BLaER1 treated with 17β-estradiol and CSF1 and Interleukin-3, amounts not matched to agents 10 nM and 100 nM (cell line): ENCODE results near the gene BTD.

Experiments used
- H3K27ac ChIP-seq, 11 experiments: shearing (Covaris generic); formaldehyde crosslinking; 2 replicates each; pipeline ENCODE4 v1.8.1; 2022
- H3K27me3 ChIP-seq, 11 experiments: shearing (Covaris generic); formaldehyde crosslinking; 2 replicates each; pipeline ENCODE4 v1.8.1; 2022
- H3K36me3 ChIP-seq, 11 experiments: shearing (Covaris generic); formaldehyde crosslinking; 2 replicates each; pipeline ENCODE4 v1.8.1; 2022
- H3K4me1 ChIP-seq, 10 experiments: shearing (Covaris generic); formaldehyde crosslinking; 2 replicates each; pipeline ENCODE4 v1.8.1; 2022
- H3K4me2 ChIP-seq, 11 experiments: shearing (Covaris generic); formaldehyde crosslinking; 2 replicates each; pipeline ENCODE4 v1.8.1; 2022
- H3K4me3 ChIP-seq, 10 experiments: shearing (Covaris generic); formaldehyde crosslinking; 2 replicates each; pipeline ENCODE4 v1.8.1; 2022
- H3K9ac ChIP-seq, 11 experiments: shearing (Covaris generic); formaldehyde crosslinking; 2 replicates each; pipeline ENCODE4 v1.8.1; 2022
- H3K9me3 ChIP-seq, 11 experiments: shearing (Covaris generic); formaldehyde crosslinking; replicated peaks in 1 of 11; 2 replicates each; pipeline ENCODE4 v1.8.1; 2022
- H4K20me1 ChIP-seq, 11 experiments: shearing (Covaris generic); formaldehyde crosslinking; 2 replicates each; pipeline ENCODE4 v1.8.1; 2022
- Cebpa-rat ChIP-seq, 11 experiments: shearing (Covaris generic); IDR thresholded peaks; 2 replicates each; pipeline ENCODE4 v1.8.1; 2022

BTD gene

DNA sequence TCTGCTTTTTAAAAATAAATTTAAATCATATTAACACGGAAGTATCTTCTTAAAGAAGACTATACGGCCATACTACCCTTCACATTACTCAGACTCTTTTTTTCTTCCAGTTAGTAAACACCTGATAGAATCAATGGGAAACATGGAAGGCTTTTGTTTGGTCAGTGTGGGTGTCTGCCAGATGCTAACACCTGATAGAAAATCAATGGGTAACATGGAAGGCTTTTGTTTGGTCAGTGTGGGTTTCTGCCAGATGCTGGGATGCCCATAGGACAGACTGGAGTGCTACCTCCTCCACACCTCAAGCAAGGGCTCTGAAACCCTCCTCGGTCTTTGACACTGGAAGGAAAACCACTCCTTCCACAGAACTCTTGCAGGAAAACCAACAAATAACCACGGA is 29.4 kb upstream of the BTD start:
- TF ChIP-seq Cebpa-rat (IDR thresholded peaks at IDR 0.05) = no peak
- H3K9ac ChIP-seq = no peak overlapping the region
- H3K27ac ChIP-seq = no peak overlapping the region
- peaks cover 46 to 83% (median 71%) of the 10 kb centered on the region in 11 experiments for H3K36me3 ChIP-seq
- no peaks in the 10 kb centered on the region for H3K9me3 ChIP-seq
- H3K4me2 ChIP-seq = no peak overlapping the region
- no peaks in the 10 kb centered on the region for H3K27me3 ChIP-seq
- H3K4me3 ChIP-seq = no peak overlapping the region
- H4K20me1 ChIP-seq = 0 out of 22 replicates have a peak, but pooled peaks cover 0 to 7% (median 0%) of the 10 kb centered on the region in 11 experiments
- H3K4me1 ChIP-seq = peaks cover 8 to 19% (median 18%) of the 10 kb centered on the region in 10 experiments

DNA sequence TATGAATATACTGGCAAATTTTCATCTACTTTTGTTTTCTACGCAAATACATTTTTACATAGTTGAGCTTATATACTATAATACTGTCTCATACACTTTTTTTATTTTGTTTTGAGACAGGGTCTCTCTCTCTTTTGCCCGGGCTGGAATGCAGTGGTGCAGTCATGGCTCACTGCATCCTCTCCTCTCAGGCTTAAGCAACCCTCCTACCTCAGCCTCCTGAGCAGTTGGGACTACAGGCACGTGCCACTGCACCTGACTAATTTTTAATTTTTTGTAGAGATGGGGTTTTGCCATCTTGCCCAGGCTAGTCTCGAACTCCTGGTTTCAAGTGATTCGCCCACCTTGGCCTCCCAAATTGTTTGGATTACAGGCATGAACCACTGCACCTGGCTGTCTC is 26.1 kb upstream of the BTD start:
- H3K9me3 ChIP-seq = no peaks in the 10 kb centered on the region
- H3K9ac ChIP-seq = no peak overlapping the region
- H3K4me1 ChIP-seq = peaks cover 8 to 28% (median 20%) of the 10 kb centered on the region in 10 experiments
- no peak overlapping the region for H3K27ac ChIP-seq
- H3K27me3 ChIP-seq = no peaks in the 10 kb centered on the region
- no peak for TF ChIP-seq Cebpa-rat (IDR thresholded peaks at IDR 0.05)
- peak overlapping the region in 7 of 11 experiments; percentile 5 to 55 (median 29); a peak in 11 of 22 replicates for H3K4me2 ChIP-seq
- peaks cover 0 to 7% (median 0%) of the 10 kb centered on the region in 11 experiments; a peak in 2 of 22 replicates for H4K20me1 ChIP-seq
- H3K4me3 ChIP-seq = no peak overlapping the region
- H3K36me3 ChIP-seq = peaks cover 39 to 80% (median 62%) of the 10 kb centered on the region in 11 experiments

DNA sequence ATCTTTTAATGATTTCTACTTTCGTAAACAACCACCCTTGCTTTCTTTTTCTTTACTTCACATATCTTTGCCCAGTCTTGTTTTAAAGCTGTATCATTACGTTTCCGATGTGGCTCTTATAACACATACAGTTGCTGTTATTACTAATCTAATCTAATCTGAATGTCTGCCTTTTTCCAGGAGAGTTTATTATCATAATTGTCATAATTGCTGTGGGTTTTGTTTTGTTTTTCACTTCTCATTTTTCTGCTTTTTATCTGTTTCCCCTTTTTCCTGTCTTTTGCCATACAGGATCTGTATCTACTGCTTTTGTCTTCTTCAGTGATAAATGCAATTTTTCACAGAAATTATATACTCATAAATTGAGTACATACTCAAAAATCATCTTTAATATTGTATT is 25.1 kb upstream of the BTD start:
- Histone ChIP-seq H3K4me2 (peak overlapping the region in 7 of 11 experiments; percentile 9 to 61 (median 26); a peak in 7 of 22 replicates), H4K20me1 (peaks cover 0 to 7% (median 0%) of the 10 kb centered on the region in 11 experiments; a peak in 3 of 22 replicates), H3K27me3 (no peaks in the 10 kb centered on the region), H3K36me3 (peaks cover 41 to 81% (median 62%) of the 10 kb centered on the region in 11 experiments), H3K9ac (no peak overlapping the region), H3K27ac (no peak overlapping the region), H3K9me3 (no peaks in the 10 kb centered on the region), H3K4me1 (peaks cover 8 to 28% (median 20%) of the 10 kb centered on the region in 10 experiments), H3K4me3 (no peak overlapping the region)
- TF ChIP-seq Cebpa-rat (IDR thresholded peaks at IDR 0.05) = no peak

DNA sequence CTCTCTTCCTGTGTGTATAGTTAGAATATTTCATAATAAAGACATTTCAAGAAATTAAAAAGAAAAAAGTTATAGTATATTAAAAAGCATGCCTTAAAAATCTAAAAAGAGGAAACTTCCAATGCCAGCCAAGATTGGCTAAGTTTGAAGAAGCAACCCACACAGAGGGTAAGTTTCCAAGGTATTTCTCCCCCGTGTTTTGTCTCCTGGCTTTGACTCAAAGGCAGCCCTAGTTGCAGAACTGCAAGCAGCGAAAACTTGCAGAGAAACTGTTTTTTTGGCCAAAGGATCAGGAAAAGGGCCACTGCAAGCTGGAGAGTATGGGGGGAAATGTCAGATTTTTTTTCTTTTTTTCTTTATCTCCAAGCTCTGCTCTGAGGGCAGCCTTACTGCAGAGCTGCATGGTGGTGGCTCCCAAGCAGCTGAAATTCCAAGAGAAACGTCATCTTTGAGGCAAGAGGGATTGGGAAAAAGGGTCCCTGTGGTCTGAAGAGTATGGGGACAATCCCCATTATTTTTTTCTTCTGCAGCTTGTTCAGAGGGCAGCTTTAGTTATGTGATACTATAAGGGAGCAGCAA is 23.2 kb upstream of the BTD start:
- Histone ChIP-seq H3K4me2 (0 out of 22 replicates have a peak overlapping the region, but pooled peaks of 1 of the 11 experiments have one; percentile 15), H3K9ac (no peak overlapping the region), H3K4me1 (peaks cover 8 to 28% (median 20%) of the 10 kb centered on the region in 10 experiments), H3K9me3 (no peaks in the 10 kb centered on the region), H4K20me1 (peaks cover 0 to 7% (median 0%) of the 10 kb centered on the region in 11 experiments; a peak in 3 of 22 replicates), H3K36me3 (peaks cover 35 to 81% (median 60%) of the 10 kb centered on the region in 11 experiments), H3K27ac (no peak overlapping the region), H3K27me3 (no peaks in the 10 kb centered on the region), H3K4me3 (no peak overlapping the region)
- TF ChIP-seq Cebpa-rat (IDR thresholded peaks at IDR 0.05) = no peak

DNA sequence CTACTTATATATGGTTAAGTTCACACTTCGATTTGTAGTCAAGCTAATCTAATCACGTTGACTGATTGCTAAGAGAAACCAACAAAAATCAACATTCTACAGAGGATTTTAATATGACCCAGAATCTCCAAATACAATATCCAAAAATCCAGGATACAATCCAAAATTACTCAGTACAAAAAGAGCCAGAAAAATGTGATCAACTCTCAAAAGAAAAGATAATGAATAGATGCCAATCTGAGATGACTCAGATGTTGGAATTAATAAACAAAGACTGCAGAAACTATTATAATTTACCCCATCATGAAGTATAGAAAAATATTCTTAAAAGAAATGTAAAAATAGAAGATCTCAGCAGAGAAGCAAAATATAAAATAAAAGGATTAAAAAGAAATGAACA is 22.5 kb upstream of the BTD start:
- Histone ChIP-seq H3K27me3 (no peaks in the 10 kb centered on the region), H3K4me1 (peaks cover 8 to 28% (median 20%) of the 10 kb centered on the region in 10 experiments), H4K20me1 (peaks cover 0 to 7% (median 0%) of the 10 kb centered on the region in 11 experiments; a peak in 3 of 22 replicates), H3K9ac (no peak overlapping the region), H3K27ac (no peak overlapping the region), H3K9me3 (no peaks in the 10 kb centered on the region), H3K4me3 (no peak overlapping the region), H3K36me3 (peaks cover 29 to 81% (median 60%) of the 10 kb centered on the region in 11 experiments), H3K4me2 (no peak overlapping the region)
- TF ChIP-seq Cebpa-rat (IDR thresholded peaks at IDR 0.05) = no peak

DNA sequence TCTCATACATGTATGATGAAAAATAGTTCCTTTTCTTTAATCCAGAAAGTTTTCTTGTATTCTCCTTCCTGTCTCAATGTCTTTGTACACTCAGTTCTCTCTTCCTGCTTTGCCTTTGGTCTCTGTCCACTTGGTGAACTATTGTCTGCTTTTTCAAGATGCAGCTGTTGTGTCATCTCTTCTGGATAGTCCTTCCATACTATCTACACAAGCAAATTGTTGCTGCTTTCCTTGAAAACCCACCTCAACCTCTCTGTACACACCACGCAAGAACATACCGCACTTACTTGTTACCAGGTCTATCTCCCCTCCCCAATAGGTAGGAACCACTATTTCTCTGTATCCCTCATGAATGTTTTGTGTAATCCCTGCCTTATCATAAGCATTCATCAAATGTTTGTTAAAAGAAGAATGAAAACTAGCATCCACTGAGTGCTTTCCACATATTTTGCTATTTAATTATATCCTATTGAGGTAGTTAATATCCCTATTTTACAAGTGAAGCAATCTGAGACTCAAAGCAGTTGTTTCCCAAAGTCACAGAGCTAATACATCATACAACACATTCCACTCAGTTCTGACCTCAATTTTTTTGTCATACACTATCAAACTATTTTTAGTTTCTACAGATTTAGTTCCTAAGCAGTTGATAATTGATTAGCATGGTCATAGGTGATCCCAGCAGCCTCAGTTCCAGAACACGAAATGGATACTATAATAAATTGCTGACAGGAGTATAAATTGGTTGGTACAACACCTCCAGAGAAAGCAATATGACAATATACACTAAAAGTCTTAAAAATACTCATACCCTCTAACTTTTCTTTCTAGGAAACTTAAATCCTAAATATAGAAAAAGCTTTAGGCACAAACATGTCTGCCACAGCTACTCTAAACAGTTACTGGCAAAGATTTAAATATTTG is 19.8 kb upstream of the BTD start:
- H3K4me1 ChIP-seq = peaks cover 1 to 14% (median 5%) of the 10 kb centered on the region in 10 experiments; a peak in 19 of 20 replicates
- H4K20me1 ChIP-seq = peaks cover 0 to 5% (median 0%) of the 10 kb centered on the region in 11 experiments; a peak in 3 of 22 replicates
- no peak for TF ChIP-seq Cebpa-rat (IDR thresholded peaks at IDR 0.05)
- H3K36me3 ChIP-seq = peaks cover 37 to 98% (median 79%) of the 10 kb centered on the region in 11 experiments
- no peak overlapping the region for H3K27ac ChIP-seq
- no peaks in the 10 kb centered on the region for H3K9me3 ChIP-seq
- H3K9ac ChIP-seq = no peak overlapping the region
- no peak overlapping the region for H3K4me2 ChIP-seq
- H3K27me3 ChIP-seq = no peaks in the 10 kb centered on the region
- no peak overlapping the region for H3K4me3 ChIP-seq

DNA sequence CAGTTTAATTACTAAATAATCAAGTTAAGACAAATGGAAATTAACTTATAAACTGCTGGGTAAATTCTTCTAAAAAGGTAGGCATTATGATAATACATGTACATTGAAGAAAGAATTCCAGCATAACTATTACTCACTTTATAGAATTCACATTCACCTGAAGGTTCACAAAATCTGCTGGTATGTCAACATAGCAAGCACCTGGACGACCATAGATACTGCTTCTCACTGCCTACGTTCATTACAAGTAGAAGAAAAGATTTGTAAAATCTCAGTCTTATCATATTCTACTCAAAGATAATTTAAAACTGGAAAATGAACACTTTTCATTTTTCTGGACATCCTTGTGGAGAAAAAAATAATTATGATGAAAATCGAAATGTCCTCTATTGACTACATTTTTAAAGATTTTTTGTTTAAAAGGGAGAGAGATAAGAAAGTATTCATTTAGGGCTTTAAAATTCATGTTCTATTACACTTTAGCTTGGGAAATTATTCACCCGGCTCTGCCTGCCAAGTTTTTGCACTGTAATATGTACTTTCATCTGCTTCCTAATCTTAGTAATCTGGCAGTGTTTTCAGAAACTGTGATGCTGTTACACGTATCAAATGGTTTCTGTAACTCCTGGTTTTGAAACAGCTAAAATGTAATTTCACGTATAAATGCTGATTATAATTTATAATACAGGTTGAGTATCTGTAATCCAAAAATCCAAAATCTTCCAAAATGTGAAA is 16.3 kb upstream of the BTD start:
- Histone ChIP-seq H3K4me2 (no peak overlapping the region), H3K36me3 (peaks cover 45 to 93% (median 85%) of the 10 kb centered on the region in 11 experiments), H3K27me3 (no peaks in the 10 kb centered on the region), H3K4me1 (no peaks in the 10 kb centered on the region), H3K4me3 (no peak overlapping the region), H3K27ac (no peak overlapping the region), H3K9me3 (no peaks in the 10 kb centered on the region), H4K20me1 (no peaks in the 10 kb centered on the region; a peak in 2 of 22 replicates), H3K9ac (no peak overlapping the region)
- TF ChIP-seq Cebpa-rat (IDR thresholded peaks at IDR 0.05) = no peak

DNA sequence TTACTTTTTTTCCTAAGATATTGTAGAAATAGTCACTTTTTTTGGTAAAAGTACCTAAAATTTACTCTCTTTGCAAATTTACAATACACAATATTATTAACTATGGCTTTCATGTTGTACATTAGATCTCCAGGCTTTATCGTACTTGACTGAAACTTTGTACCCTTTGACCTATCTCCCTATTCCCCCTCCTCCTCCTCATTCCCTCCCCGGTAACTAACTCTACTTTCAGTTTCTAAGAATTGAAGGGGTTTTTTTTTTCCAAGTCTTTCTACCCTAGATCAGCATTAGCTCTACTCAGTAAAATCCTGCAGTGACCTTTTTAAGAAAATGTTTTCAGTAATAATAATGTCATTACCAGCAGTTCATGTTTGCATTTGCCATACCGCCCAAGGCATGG is 10.3 kb upstream of the BTD start:
- H3K4me2 ChIP-seq = no peak overlapping the region
- no peak overlapping the region for H3K9ac ChIP-seq
- H3K36me3 ChIP-seq = peaks cover 44 to 79% (median 66%) of the 10 kb centered on the region in 11 experiments
- H3K9me3 ChIP-seq = no peaks in the 10 kb centered on the region
- H4K20me1 ChIP-seq = no peaks in the 10 kb centered on the region; a peak in 1 of 22 replicates
- no peaks in the 10 kb centered on the region for H3K4me1 ChIP-seq
- H3K4me3 ChIP-seq = no peak overlapping the region
- no peak overlapping the region for H3K27ac ChIP-seq
- no peak for TF ChIP-seq Cebpa-rat (IDR thresholded peaks at IDR 0.05)
- H3K27me3 ChIP-seq = no peaks in the 10 kb centered on the region
